AG09319 (cell line): Measurements from ENCODE around the gene CITED1.

Experiments
- DNase-seq: peaks from one replicate; pipeline ENCODE4 v3.0.0-alpha.2; 2010; ENCODE audit warnings: low read depth; ENCODE audit errors: extremely low read depth
- TF ChIP-seq, protein P1 (sequence below): IDR thresholded peaks from 2 replicates; pipeline ENCODE4 v1.5.1; 2011; ENCODE audit warnings: low read depth, mild to moderate bottlenecking, inconsistent platforms, low read length, moderate library complexity

CITED1 gene

DNA sequence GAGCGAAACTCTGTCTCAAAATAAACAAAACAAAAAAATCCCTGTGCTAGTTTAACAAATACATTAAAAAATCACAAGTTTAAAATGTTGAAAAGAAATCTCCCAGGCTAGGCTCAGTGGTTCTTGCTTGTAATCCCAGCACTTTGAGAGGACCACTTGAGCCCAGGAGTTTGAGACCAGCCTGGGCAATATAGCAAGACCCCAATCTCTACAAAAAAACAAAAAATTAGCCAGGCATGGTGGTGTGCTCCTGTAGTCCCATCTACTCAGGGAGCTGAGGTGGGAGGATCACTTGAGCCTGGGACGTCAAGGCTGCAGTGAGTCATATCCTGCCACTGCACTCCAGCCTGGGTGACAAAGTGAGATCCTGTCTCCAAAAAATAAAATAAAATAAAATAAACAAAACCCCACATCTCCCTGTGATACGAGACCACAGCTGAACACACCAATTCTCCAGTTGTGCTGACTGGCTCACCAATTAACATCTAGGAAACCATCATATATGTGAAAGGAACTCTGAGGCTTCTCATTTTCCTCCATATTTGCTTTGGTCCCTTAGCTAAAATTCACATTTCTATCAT is 36.0 kb downstream of the CITED1 start:
- DNase-seq = no peak
- TF ChIP-seq, protein P1, sequence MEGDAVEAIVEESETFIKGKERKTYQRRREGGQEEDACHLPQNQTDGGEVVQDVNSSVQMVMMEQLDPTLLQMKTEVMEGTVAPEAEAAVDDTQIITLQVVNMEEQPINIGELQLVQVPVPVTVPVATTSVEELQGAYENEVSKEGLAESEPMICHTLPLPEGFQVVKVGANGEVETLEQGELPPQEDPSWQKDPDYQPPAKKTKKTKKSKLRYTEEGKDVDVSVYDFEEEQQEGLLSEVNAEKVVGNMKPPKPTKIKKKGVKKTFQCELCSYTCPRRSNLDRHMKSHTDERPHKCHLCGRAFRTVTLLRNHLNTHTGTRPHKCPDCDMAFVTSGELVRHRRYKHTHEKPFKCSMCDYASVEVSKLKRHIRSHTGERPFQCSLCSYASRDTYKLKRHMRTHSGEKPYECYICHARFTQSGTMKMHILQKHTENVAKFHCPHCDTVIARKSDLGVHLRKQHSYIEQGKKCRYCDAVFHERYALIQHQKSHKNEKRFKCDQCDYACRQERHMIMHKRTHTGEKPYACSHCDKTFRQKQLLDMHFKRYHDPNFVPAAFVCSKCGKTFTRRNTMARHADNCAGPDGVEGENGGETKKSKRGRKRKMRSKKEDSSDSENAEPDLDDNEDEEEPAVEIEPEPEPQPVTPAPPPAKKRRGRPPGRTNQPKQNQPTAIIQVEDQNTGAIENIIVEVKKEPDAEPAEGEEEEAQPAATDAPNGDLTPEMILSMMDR = no peak

DNA sequence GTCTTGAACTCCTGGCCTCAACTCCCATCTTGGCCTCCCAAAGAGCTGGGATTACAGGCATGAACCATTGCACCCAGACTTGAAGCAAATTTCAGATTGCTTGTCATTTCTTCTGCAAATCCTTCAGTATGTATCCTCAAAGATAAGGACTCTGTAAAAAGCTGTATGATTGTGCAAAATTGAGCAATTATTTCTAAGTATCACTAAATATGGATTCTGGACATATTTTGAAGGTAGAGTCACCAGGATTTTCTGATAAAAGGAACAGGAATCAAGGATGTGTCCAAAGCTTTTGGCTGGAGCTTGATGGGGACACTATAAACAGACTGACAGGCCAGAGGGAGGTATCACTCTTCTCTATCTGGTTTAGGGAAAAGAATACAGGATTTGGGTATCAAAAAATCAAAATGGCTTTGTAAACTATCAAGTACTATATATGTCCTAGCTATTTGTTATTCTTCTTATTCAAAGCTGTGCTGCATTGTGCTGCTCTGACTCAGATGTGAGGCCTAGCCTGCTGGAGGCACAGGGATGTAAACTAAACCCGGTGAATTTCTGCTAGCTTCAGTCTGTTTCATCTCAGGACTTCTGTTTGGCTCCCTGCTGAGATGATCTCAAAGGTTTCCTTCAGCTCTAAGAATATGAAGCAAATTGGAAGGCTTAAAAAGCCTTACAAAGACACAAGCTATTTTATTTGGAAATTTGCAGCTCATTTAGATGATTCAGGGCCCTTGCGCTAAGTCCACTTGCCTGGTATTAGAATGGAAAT is 36.9 kb downstream of the CITED1 start:
- TF ChIP-seq, protein P1 = no peak
- no peak for DNase-seq

DNA sequence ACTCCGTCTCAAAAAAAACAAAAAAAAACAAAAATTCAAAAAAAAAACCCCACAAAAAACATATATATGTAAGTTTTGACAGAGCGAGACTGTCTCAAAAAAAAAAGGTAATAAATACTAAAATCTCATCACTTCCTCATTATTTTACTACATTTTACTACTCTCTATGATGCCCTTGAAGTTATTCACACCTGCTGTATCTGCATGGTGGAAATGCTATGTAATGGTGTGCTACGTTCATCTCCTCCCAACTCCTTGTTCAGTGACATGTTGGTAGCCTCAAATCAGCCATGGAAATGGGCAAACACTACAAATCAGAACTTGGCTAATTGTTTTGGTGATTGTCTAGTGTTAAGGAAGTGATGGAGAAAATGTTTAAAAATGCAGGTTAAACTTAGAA is 40.5 kb downstream of the CITED1 start:
- TF ChIP-seq, protein P1 = no peak
- no peak for DNase-seq

DNA sequence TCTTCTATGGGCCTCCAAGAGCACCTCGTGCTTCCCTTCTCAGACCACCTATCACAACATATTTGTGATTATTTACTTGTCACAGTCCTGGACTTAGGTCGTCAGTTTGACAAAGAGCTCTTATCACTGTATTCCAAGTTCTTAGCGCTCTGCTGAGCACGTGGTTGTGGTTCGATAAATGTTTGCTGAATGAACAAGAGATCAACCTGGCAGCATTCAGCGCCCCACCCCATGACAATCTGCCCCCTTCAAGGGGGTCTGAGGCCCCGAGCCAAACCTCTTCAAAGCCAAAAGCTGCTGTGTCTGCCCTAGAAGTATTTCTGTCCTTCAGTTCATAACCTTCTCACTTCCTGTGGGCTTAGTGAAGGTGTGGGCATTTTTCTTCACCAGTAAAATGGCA is 43.6 kb downstream of the CITED1 start:
- TF ChIP-seq, protein P1 = no peak
- no peak for DNase-seq

DNA sequence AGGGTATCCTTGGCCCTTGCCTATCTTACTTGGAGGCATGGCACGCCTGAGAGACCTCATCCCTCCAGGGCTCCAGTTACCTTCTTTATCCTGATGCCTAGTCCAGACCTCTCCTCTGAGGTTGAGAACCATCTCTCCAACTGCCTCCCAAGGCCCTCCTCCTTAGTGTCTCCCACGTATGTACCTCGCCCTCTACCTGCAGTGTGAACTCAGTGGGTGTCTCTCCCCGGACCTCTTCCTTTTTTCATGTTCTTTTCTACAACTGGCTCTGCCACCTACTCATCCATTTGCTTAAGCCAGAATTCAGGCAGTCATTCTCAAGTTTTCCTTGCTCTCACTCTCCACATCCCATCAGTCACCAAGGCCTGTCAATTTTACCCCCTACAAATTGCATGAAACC is 45.3 kb downstream of the CITED1 start:
- TF ChIP-seq, protein P1 = no peak
- no peak for DNase-seq

DNA sequence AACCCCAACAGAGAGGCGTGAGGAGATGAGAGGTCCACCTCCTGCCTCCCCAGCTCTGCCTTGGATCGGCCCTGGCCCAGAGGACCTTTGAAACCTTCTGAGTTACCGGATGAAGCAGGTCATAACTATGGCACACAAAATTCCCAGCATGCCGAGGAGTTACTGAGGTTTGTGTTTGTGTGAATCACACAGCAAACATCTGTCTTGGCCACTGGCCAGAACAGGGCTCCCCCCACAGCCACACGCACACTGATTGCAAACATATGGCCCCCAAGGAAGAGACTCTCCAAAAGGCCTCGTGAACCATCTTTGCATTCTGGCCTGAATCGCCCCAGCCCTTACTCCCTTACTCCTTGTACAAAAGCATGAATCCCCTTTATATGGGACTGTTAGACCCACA is 47.5 kb downstream of the CITED1 start:
- peak; percentile 44 for DNase-seq
- TF ChIP-seq, protein P1 = no peak

DNA sequence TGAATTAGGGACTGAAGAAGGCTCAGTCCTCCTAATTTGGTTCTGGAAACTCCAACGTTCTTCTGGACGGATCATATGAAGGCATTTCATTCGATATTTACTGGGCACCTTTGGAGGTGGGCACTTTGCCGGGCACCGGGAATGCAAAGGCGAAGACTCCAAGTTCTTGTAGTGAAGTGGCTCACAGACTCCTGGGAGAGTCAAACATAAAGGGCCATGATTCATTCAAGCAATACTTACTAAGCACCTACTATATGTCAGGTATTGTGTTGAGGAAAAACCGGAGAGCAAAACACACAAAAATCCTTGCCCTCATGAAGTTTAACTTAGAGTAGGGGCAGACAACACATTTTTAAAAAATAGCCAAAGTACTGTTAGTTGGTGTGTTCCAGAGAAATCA is 49.9 kb downstream of the CITED1 start:
- TF ChIP-seq, protein P1 = no peak
- DNase-seq = no peak
